SU-DHL-6 (cell line): ENCODE measurements around the gene ROBO2.

Experiments
- H2AFZ ChIP-seq: fragments of 200-600 bp; sonication (generic); 2 replicates; pipeline ENCODE4 v1.6.1; 2014; ENCODE audit warnings: low read depth, mild to moderate bottlenecking, moderate library complexity, mixed read lengths, antibody characterized with exemption, low read length; ENCODE audit not compliant: severe bottlenecking
- H3F3A ChIP-seq: fragments of 200-600 bp; shearing (Covaris generic); 2 replicates; pipeline ENCODE4 v1.6.0; 2016; ENCODE audit warnings: antibody characterized with exemption, mild to moderate bottlenecking; ENCODE audit not compliant: insufficient read depth
- H3K27ac ChIP-seq: fragments of 200-600 bp; sonication (generic); 2 replicates; pipeline ENCODE4 v1.5.1; 2016; ENCODE audit warnings: low read depth, mild to moderate bottlenecking, low read length, moderate library complexity, mixed read lengths
- H3K27me3 ChIP-seq: fragments of 200-600 bp; sonication (generic), shearing (Covaris generic); 2 replicates; pipeline ENCODE4 v1.6.0; 2014; ENCODE audit warnings: mild to moderate bottlenecking, low read length
- H3K36me3 ChIP-seq: fragments of 200-600 bp; sonication (generic); 2 replicates; pipeline ENCODE4 v1.6.1; 2014; ENCODE audit warnings: mild to moderate bottlenecking, low read length, mixed read lengths
- H3K4me2 ChIP-seq: fragments of 300-600, 200-600 bp; shearing (Covaris generic), sonication (generic); 2 replicates; pipeline ENCODE4 v1.6.0; 2014; ENCODE audit warnings: low read length, low read depth, mild to moderate bottlenecking; ENCODE audit not compliant: poor library complexity, severe bottlenecking
- H3K4me3 ChIP-seq: fragments of 200-600 bp; sonication (generic); 2 replicates; pipeline ENCODE4 v1.5.1; 2014; ENCODE audit warnings: antibody characterized with exemption, low read length, mild to moderate bottlenecking, mixed read lengths; ENCODE audit not compliant: insufficient read depth, poor library complexity, severe bottlenecking
- H3K79me2 ChIP-seq: fragments of 200-600 bp; sonication (generic); 2 replicates; pipeline ENCODE4 v1.6.1; 2014; ENCODE audit warnings: mild to moderate bottlenecking, low read length, moderate library complexity; ENCODE audit not compliant: insufficient read depth
- H3K9ac ChIP-seq: fragments of 200-600 bp; sonication (generic); 2 replicates; pipeline ENCODE4 v1.7.0; 2014; ENCODE audit warnings: mild to moderate bottlenecking, low read length
- H3K9me2 ChIP-seq: fragments of 200-600 bp; sonication (generic); replicated peaks from 2 replicates; pipeline ENCODE4 v1.6.1; 2014; ENCODE audit warnings: low read length; ENCODE audit not compliant: insufficient read depth
- H3K9me3 ChIP-seq: fragments of 200-600 bp; sonication (generic); 2 replicates; pipeline ENCODE4 v1.6.1; 2014; ENCODE audit warnings: low read length, mixed read lengths; ENCODE audit not compliant: insufficient read depth
- H4K20me1 ChIP-seq: fragments of 200-600 bp; sonication (generic); 2 replicates; pipeline ENCODE4 v1.6.1; 2014; ENCODE audit warnings: low read depth, mild to moderate bottlenecking, antibody characterized with exemption, low read length, moderate library complexity, mixed read lengths
- CTCF ChIP-seq: fragments of 200-600 bp; sonication (generic); IDR thresholded peaks from one replicate; pipeline ENCODE4 v1.5.1; 2017; ENCODE audit warnings: antibody characterized with exemption, mild to moderate bottlenecking, low read length, moderate library complexity; ENCODE audit not compliant: insufficient read depth, poor library complexity, severe bottlenecking
- EZH2phosphoT487 ChIP-seq: fragments of 200-600 bp; sonication (generic), shearing (Covaris generic); conservative IDR thresholded peaks from 2 replicates; pipeline ENCODE4 v1.6.1; 2018; ENCODE audit warnings: mild to moderate bottlenecking, antibody characterized with exemption, low read length, moderate library complexity, mixed read lengths

Gene ROBO2

GRCh38 chr3:77191640-77192039, 151.7 kb downstream of the ROBO2 start:
- Histone ChIP-seq H3K36me3 (no peaks in the 10 kb centered on the region), H3K9ac (peak overlapping the region; percentile 43), H3F3A (peaks cover 47% of the 10 kb centered on the region), H3K9me2 (no peaks in the 10 kb centered on the region), H2AFZ (peak overlapping the region; percentile 74), H3K79me2 (no peaks in the 10 kb centered on the region), H3K9me3 (no peaks in the 10 kb centered on the region), H3K27ac (peak overlapping the region; percentile 99), H3K4me3 (no peak overlapping the region), H4K20me1 (no peaks in the 10 kb centered on the region), H3K27me3 (no peaks in the 10 kb centered on the region), H3K4me2 (peak overlapping the region; percentile 74)
- TF ChIP-seq CTCF = no peak
- TF ChIP-seq EZH2phosphoT487 = no peak

GRCh38 chr3:77195766-77196545, 156.1 kb downstream of the ROBO2 start:
- H3K27me3 ChIP-seq = no peaks in the 10 kb centered on the region
- no peaks in the 10 kb centered on the region for H3K36me3 ChIP-seq
- no peak overlapping the region for H3K27ac ChIP-seq
- H3K79me2 ChIP-seq = no peaks in the 10 kb centered on the region
- no peak overlapping the region for H3K4me3 ChIP-seq
- no peak overlapping the region for H2AFZ ChIP-seq
- H3F3A ChIP-seq = peaks cover 14% of the 10 kb centered on the region
- no peaks in the 10 kb centered on the region for H4K20me1 ChIP-seq
- no peak overlapping the region for H3K9ac ChIP-seq
- no peak overlapping the region for H3K4me2 ChIP-seq
- no peaks in the 10 kb centered on the region for H3K9me2 ChIP-seq
- H3K9me3 ChIP-seq = no peaks in the 10 kb centered on the region
- TF ChIP-seq EZH2phosphoT487 = no peak
- TF ChIP-seq CTCF = no peak

GRCh38 chr3:77197408-77197807, 157.5 kb downstream of the ROBO2 start:
- Histone ChIP-seq H3K9ac (no peak overlapping the region), H3K27ac (no peak overlapping the region), H4K20me1 (no peaks in the 10 kb centered on the region), H3K9me3 (no peaks in the 10 kb centered on the region), H3K4me2 (no peak overlapping the region), H3F3A (no peaks in the 10 kb centered on the region), H3K9me2 (no peaks in the 10 kb centered on the region), H3K4me3 (no peak overlapping the region), H3K79me2 (no peaks in the 10 kb centered on the region), H3K27me3 (no peaks in the 10 kb centered on the region), H3K36me3 (no peaks in the 10 kb centered on the region), H2AFZ (no peak overlapping the region)
- TF ChIP-seq EZH2phosphoT487 (no peak), CTCF (no peak)
